HEK293T (cell line): ENCODE data around the gene TIMP3.

Experiments
- ARNT ChIP-seq: fragments of 450-650 bp; IDR thresholded peaks from 2 replicates; pipeline ENCODE4 v1.6.1; 2017; ENCODE audit warnings: mild to moderate bottlenecking
- ELF4 ChIP-seq: fragments of 450-650 bp; IDR thresholded peaks from 2 replicates; pipeline ENCODE4 v1.6.1; 2017; ENCODE audit warnings: antibody characterized with exemption
- FOXA1 ChIP-seq: fragments of 450-650 bp; IDR thresholded peaks from 2 replicates; pipeline ENCODE4 v1.6.1; 2016; ENCODE audit warnings: mild to moderate bottlenecking
- L3MBTL2 ChIP-seq: fragments of 450-650 bp; conservative IDR thresholded peaks from 2 replicates; pipeline ENCODE4 v1.6.1; 2016; ENCODE audit warnings: mild to moderate bottlenecking
- LEF1 ChIP-seq: fragments of 450-650 bp; IDR thresholded peaks from 2 replicates; pipeline ENCODE4 v1.6.1; 2017; ENCODE audit warnings: mild to moderate bottlenecking, borderline replicate concordance
- SP1 ChIP-seq: fragments of 450-650 bp; IDR thresholded peaks from 2 replicates; pipeline ENCODE4 v1.6.1; 2017
- SUZ12 ChIP-seq: fragments of 450-650 bp; IDR thresholded peaks from 2 replicates; pipeline ENCODE4 v1.6.1; 2016; ENCODE audit warnings: mild to moderate bottlenecking
- ZNF384 ChIP-seq: fragments of 450-650 bp; IDR thresholded peaks from 2 replicates; pipeline ENCODE4 v1.6.1; 2016

- TF ChIP-seq FOXA1 (no peak), ELF4 (no peak), SUZ12 (no peak), SP1 (no peak), L3MBTL2 (no peak), LEF1 (no peak), ARNT (no peak), ZNF384 (no peak)
These were observed 2.4 kb downstream of the TIMP3 start for GRCh38 chr22:32803738-32804435.
